Measurements from ENCODE around the gene BRD3.

The BRD3 gene

DNA sequence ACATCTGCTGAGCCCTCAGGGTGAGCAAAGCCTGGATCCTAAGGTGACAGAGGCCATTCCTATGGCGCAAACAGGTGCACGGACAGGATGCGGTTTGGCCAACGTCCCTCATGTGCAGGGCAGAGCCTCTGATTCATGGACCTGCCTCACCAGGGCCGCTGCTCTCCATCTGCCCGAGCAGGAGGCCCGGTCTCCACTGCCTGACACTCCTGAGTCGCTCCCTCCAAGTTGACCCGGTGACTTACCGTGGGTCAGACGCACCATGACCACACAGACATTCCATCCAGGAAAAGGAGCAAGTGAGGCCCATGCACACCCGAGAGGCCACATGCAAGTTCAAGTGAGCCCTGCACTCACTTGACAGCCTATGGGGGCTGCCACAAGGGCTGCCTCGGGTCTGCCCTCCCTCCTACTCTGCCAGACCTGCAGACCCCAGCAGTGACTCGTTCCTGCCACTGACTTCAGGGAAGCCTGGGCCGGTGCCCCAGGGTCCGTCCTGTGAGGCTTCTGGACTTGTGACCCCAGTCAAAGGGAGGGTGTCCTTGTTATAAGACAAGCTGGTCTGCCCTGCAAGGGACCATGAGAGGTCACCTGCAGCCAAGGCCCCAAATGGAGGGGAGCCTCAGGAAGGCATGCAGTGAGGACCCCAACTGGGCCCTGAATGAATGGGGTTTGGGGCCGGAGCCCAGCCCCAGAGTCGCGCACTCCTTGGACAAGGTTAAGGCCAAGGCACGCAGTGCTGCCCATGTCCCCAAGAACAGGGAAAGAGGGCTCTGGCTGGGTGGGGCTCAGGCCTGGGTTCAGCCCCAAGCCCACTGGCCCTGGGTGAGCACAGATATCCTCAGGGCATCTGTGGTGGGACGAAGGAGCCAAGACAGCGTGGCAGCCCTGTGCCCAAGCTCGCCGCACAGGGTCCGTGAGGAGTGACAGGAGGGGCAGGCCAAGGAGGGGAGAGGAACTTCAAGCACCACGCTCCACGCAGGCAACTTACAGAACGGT lies 32.5 kb downstream of the BRD3 start:
- no peak for DNase-seq

GRCh38 chr9:134034215-134035040 lies 33.4 kb downstream of the BRD3 start:
- no peak for DNase-seq

DNA sequence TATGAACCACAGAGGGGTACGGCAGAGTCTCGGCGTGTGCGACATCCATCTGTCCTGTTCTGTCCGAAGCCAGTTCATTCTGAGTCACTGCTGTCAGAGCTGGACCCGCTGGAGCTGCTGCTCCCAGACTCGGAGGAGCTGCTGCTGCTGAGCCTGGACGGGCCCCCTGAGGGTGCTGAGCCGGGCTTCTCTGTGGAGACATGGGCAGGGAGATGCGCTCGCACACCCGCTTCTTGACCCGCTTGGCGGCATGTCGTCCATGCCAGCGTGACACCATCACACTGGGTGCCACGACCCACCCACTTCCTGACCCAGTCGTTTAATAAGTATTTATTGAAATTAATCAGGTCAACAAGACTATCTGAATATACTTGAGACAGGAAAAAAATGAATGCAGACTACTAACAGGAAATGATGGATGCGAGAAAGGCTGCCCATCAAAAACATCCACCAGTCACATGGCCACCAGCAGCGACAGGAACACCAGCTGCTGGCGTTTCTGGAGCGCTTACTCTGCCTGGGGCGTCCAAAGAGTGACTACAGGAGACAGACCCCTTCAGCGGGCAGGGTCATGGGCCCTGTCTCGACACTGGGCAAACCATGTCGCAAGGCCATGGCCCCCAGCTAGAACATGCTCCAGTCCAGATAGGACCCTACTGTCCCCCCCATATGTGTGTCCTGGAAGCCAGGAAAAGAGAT lies 34.2 kb downstream of the BRD3 start:
- DNase-seq: no peak

- DNase-seq: no peak
Measured at GRCh38 chr9:134032456-134033222, 35.2 kb downstream of the BRD3 start.

DNA sequence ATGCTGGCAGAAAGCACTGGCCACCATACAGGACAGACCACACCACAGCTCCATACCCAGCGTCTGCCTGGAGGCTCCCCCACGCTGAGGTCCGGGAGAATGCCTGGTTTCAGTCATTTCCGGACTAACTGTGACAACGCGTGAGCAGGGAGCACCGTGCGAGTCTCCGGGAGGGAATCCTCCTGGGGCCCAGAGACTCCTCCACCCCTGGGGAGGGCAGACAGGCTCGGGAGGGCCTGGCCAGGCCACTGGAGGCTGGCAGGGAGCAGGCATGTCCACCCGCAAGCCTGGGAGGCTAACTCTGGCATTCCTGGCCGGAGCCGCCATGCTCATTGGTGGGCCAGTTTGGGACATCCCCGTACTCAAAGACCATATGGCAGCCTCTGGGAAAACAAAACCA lies 36.0 kb downstream of the BRD3 start:
- DNase-seq: no peak

DNA sequence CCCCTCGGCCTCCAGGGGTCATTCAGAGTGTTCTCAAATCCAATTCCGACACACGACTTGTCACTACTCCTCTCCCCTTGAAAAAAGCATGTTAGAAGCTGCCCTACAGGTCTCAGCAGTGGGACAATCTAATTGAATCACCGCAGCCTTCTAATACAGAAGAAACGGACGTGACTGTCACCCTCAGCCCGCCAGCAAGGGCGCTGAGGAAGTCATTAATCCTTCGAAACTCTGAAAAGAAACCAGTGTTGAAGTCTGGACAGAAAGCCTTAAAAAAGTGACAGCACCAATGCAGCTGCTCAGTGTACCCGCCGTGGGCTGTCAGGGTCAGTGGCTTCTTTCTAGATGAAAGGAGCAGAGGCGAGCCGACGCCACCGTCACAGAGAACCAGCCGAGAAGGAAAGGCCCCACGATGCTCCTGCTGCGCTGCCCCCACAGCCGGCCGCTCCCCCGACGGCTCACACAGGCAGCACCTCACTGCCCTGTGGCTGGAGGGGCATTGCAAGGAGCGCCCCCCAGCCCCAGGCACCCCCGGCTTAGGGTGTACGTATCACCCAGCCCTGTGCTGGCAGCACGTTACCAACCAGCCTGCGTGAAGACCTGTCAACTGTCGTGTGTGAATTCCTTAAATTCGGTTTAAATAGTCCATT lies 36.9 kb downstream of the BRD3 start:
- no peak for DNase-seq

DNA sequence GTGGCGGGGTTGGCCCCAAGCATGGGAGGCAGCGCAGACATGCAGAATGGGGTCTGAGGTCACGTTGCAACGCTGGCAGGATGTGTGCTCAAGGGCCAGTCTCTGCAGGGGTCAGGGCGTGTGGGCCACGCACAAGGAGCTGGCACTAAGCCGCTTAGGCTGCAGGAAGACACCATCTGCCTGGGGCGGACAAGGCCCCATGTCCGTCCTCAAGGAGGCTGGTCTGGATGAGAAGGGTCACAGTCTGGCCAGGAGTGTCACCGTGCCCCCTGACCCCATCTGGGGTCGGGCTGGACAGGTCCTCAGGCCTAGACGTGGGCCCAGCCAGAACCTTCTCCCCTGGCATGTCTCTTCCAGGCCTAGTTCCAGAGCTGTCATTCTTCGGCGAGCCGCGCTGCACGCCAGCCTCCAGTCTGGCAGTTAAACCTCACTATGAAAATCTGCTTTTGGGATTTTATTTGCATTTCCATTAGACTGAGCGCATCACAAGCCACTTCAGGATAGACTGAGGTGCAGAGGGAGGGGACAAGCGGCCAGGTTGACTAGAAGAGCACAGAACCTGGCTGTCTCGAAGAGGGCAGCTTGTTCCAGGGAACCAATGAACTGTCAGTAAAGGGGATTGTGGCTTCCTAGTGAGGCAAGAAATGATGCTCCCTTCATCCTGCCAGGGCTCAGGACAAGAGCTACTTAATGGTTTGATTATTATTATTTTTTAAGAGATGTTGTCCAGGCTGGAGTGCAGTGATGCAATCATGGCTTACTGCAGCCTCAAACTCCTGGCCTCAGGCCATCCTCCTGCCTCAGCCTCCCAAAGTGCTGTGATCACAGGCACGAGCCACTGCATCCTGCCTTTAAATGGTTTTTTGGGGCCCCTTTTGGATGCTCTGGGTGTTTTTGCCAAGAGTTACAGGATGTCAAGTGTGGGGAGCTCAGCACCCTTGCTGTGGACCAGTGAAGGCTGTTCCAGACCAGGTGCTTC lies 38.3 kb downstream of the BRD3 start:
- DNase-seq: no peak

- DNase-seq: no peak
Measured at GRCh38 chr9:134028575-134029247, 39.1 kb downstream of the BRD3 start.

DNA sequence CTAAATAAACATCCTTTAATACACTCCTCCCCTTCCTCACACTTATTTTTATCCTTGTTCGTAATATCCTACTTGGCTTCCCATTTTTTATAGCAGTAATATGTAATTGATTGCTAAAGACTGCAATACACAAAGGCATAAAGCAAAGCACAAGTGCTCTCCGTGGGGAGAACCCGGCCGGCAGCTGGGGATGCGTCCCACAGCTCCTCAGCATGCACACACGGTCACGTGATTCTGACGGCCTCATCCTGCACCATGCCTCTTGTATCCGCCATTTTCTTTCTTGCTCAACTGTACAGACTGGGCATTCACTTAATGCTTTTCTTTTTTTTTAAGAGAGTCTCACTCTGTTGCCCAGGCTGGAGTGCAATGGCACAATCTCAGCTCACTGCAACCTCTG lies 39.8 kb downstream of the BRD3 start:
- no peak for DNase-seq

GRCh38 chr9:134027561-134027960 lies 40.3 kb downstream of the BRD3 start:
- no peak for DNase-seq

DNA sequence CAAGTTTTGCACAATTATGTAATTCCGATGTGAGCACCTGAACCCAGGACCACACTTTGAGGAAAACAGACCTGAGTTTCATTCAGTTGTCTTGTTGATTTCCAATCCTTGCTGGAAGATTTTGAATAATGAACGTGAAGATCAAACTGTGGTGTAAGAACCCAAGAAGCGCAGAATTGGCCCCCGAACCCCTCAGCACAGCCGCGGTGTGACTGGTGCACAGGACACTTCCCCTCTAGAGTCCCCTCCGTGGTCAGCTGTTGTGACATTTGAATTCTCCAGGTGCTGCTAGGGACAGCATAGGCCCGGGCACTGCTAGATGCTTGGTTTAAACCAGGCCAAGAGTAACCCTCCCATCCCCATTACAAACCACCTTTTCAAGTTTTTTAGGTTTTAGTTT lies 40.8 kb downstream of the BRD3 start:
- DNase-seq: no peak

- no peak for DNase-seq
Measured at GRCh38 chr9:134026581-134026980, 41.2 kb downstream of the BRD3 start.

- DNase-seq: peak in 3 of 4 experiments; percentile 28 to 47 (median 31)
Measured at GRCh38 chr9:134025606-134026541, 42.0 kb downstream of the BRD3 start.

GRCh38 chr9:134024828-134025605 lies 42.8 kb downstream of the BRD3 start, which contains the start of gene BRD3OS:
BRD3OS (plus strand) TSS chr9:134025481; CDS start chr9:134026748, 1,267 bp downstream.
- peak; percentile 66 to 92 (median 80) for DNase-seq

GRCh38 chr9:134024214-134024792 lies 43.5 kb downstream of the BRD3 start:
- DNase-seq: no peak

- DNase-seq: no peak
Measured at GRCh38 chr9:134014946-134015345, 52.9 kb downstream of the BRD3 start.

DNA sequence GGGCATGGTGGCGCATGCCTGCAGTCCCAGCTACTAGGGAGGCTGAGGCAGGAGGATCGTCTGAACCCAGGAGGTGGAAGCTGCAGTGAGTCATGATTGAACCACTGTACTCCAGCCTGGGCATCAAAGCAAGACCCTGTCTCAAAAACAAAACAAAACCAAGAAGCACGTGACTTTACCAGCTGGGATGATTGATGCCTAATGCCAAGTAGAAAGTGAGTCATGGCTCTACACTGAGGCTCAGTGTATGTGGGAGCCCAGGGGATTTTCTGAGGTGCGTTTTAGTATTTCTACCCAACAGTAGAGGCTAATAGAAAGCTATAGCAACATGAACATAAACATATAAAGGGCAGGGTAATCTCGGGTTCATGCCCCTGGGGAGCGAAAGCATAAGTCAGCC lies 56.4 kb downstream of the BRD3 start:
- DNase-seq: no peak
